Ectodermal cell (in vitro differentiated cells): ENCODE data around the gene ISL2.
"Not testable (repeated sequence)": the region's sequence is repeated elsewhere in the genome, so short reads cannot be mapped to it uniquely, and the experiment has no call there.

Experiments
- H3K27ac ChIP-seq: 2 replicates; pipeline ENCODE4 v1.7.0; 2013; ENCODE audit warnings: mild to moderate bottlenecking, low read depth, low read length; ENCODE audit not compliant: insufficient read depth, poor library complexity, severe bottlenecking
- H3K27me3 ChIP-seq: 2 replicates; pipeline ENCODE4 v1.7.0; 2013; ENCODE audit warnings: mild to moderate bottlenecking, low read length; ENCODE audit not compliant: insufficient read depth, control insufficient read depth, poor library complexity, severe bottlenecking
- H3K36me3 ChIP-seq: one replicate; pipeline ENCODE4 v1.7.0; 2013; ENCODE audit warnings: low read length; ENCODE audit not compliant: control insufficient read depth, insufficient read depth
- H3K4me1 ChIP-seq: one replicate; pipeline ENCODE4 v1.7.0; 2013; ENCODE audit warnings: low read length; ENCODE audit not compliant: control insufficient read depth, insufficient read depth
- H3K4me3 ChIP-seq: 2 replicates; pipeline ENCODE4 v1.7.0; 2013; ENCODE audit warnings: low read depth, low read length, control low read depth; ENCODE audit not compliant: insufficient read depth
- H3K9me3 ChIP-seq: 2 replicates; pipeline ENCODE4 v1.7.0; 2013; ENCODE audit warnings: mild to moderate bottlenecking, low read length, moderate library complexity; ENCODE audit not compliant: control insufficient read depth
- WGBS, 2 experiments: methylation state at CpG; one replicate each; pipeline ENCODE4 v1.1.7; 2013; ENCODE audit warnings: missing lambda C conversion rate in 2 of 2; 5-methylcytosine and 5-hydroxymethylcytosine counted together

Gene ISL2

GRCh38 chr15:76310475-76311099 is 26.0 kb upstream of the ISL2 start:
- Histone ChIP-seq H3K27me3 (no peaks in the 10 kb centered on the region), H3K36me3 (no peaks in the 10 kb centered on the region), H3K4me3 (peak overlapping the region; percentile 68), H3K4me1 (no peaks in the 10 kb centered on the region), H3K27ac (no peak overlapping the region), H3K9me3 (no peaks in the 10 kb centered on the region)
- WGBS, 2 experiments = 8 to 12% methylated on average over 16 of the region's 16 CpGs

GRCh38 chr15:76311100-76311953 is 25.2 kb upstream of the ISL2 start, which contains the start of gene ETFA:
Gene ETFA, minus strand, starts transcription at chr15:76311469. Its CDS starts 81 bp downstream, at chr15:76311388.
- H3K27ac ChIP-seq = peak within 1 kb of the TSS; percentile 73
- peak within 1 kb of the TSS; percentile 68 for H3K4me3 ChIP-seq
- H3K27me3 ChIP-seq = no peaks in the 10 kb centered on the region
- H3K4me1 ChIP-seq = no peaks in the 10 kb centered on the region
- no peaks in the 10 kb centered on the region for H3K9me3 ChIP-seq
- no peaks in the 10 kb centered on the region for H3K36me3 ChIP-seq
- WGBS, 2 experiments = 6 to 7% methylated on average over 60 of the region's 60 CpGs

DNA sequence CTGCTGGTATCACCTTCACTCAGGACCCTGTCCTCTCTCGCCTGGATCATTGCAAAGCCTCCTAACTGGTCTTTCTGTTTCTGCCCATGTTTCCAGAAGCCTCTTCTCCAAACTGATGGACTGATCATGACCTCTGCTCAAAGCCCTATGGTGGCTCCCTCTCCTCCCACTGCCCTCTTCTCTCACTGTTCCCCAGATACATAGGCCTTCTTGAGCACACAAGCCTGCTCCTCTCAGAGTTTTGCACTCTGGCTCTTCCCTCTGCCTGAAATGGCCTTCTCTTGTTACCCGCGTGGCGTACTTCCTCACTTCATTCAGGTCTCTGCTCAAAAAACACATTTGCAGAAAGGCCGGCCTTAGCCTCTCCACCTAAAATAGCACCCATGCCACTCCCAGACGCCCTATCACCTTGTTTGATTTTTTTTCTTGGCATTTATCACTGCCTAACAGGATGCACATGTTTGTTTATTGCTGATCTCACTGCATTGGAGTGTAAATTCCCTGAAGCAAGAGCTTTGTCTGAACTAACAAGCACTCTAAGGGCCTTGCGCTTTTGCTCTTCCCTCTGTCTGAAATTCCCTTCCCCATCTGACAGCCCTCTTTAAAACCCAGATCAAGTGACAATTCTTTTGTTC is 23.9 kb upstream of the ISL2 start:
- Histone ChIP-seq H3K4me3 (no peak overlapping the region), H3K27me3 (no peaks in the 10 kb centered on the region), H3K9me3 (no peaks in the 10 kb centered on the region), H3K4me1 (no peaks in the 10 kb centered on the region), H3K27ac (no peak overlapping the region), H3K36me3 (no peaks in the 10 kb centered on the region)
- 82 to 85% methylated on average over 7 of the region's 7 CpGs for WGBS, 2 experiments

DNA sequence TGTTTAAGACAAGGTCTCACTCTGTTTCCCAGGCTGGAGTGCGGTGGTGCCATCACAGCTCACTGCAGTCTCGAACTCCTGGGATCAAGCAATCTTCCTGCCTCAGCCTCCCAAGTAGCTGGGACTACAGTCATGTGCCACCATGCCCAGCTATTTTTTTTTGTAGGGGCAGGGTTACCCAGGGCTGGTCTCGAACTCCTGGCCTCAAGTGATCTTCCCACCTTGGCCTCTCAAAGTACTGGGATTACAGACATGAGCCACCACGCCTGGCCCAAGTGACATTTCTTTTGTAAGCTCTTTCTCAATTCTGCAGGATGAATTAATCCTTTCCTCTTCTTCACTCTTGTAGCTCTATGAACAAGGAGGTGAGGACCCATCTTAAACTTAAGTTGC is 23.4 kb upstream of the ISL2 start:
- H3K27ac ChIP-seq, H3K36me3 ChIP-seq, H3K4me1 ChIP-seq, H3K9me3 ChIP-seq, H3K4me3 ChIP-seq, H3K27me3 ChIP-seq: not testable (repeated sequence)
- 88 to 92% methylated on average over 4 of the region's 4 CpGs for WGBS, 2 experiments

DNA sequence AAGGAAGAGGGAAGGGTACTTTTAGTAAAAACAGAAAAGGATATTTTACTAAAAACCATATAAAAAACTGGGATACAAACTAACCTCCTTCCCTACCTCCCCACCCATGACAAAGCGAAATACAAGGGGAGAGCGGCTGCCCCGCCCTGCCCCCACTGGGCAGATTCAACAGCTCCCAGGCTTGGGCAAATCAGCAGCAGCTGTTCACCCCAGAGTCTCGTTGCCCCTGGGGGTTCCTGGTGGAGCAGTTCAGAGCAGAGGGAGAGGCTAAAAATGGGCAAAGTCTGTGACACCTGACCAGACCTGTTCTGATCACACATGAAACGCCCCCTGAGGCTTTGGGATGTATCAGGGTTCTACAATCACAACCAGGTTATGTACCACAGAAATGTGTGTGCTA is 22.8 kb upstream of the ISL2 start:
- H3K27ac ChIP-seq = no peak overlapping the region
- WGBS, 2 experiments = 76 to 85% methylated on average over 5 of the region's 5 CpGs
- H3K4me3 ChIP-seq = no peak overlapping the region
- no peaks in the 10 kb centered on the region for H3K4me1 ChIP-seq
- no peaks in the 10 kb centered on the region for H3K36me3 ChIP-seq
- H3K27me3 ChIP-seq = no peaks in the 10 kb centered on the region
- no peaks in the 10 kb centered on the region for H3K9me3 ChIP-seq

- H3K4me1 ChIP-seq = peaks cover 9% of the 10 kb centered on the region
- 88 to 91% methylated on average over 6 of the region's 6 CpGs for WGBS, 2 experiments
- no peaks in the 10 kb centered on the region for H3K36me3 ChIP-seq
- H3K4me3 ChIP-seq = no peak overlapping the region
- H3K9me3 ChIP-seq = no peaks in the 10 kb centered on the region
- no peaks in the 10 kb centered on the region for H3K27me3 ChIP-seq
- H3K27ac ChIP-seq = no peak overlapping the region
Observed at GRCh38 chr15:76320012-76320411, 16.6 kb upstream of the ISL2 start.

DNA sequence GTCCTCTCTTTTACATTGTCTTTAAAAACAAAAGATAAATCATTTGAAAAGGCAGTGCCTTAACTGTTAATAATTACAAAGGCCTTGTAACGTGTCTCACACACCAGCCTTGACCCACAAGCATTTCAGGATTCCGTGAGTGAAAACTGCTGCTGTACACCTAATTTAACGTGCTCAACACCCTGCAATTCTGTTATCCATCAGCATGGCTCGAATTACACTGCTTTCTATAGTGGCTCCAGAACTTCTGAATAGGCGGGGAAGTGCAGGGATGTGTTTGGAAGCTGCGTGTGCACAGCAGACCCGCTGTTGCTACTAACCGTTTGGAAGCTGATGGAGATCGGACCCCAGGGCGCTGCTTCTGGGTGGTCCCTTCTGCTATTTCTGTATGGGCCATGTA is 15.4 kb upstream of the ISL2 start:
- WGBS, 2 experiments = 69 to 74% methylated on average over 10 of the region's 10 CpGs
- Histone ChIP-seq H3K27ac (no peak overlapping the region), H3K27me3 (no peaks in the 10 kb centered on the region), H3K36me3 (no peaks in the 10 kb centered on the region), H3K9me3 (no peaks in the 10 kb centered on the region), H3K4me3 (no peak overlapping the region), H3K4me1 (peaks cover 9% of the 10 kb centered on the region)

DNA sequence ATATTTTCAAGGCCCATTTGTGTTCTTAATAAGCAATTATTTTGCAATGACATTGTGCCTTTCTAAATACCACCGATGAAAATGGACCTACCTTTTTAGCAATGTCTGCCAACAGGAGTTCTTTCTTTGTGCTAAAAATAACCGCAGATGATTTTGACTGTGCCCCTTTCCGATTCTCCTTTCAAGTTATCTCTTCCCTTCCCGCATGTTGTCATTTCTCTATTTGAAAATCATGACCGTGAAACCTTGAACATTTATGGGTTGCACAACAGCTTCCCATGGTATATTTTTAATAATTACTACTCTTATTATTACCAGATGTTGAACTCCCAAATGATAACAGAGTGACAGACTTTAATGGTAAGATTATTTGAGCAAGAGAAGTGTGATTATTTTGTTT is 15.0 kb upstream of the ISL2 start:
- H3K9me3 ChIP-seq = no peaks in the 10 kb centered on the region
- H3K27ac ChIP-seq = no peak overlapping the region
- H3K4me3 ChIP-seq = no peak overlapping the region
- H3K4me1 ChIP-seq = peaks cover 9% of the 10 kb centered on the region
- H3K36me3 ChIP-seq = no peaks in the 10 kb centered on the region
- H3K27me3 ChIP-seq = no peaks in the 10 kb centered on the region
- 97 to 98% methylated on average over 4 to 5 of the region's 5 CpGs for WGBS, 2 experiments

DNA sequence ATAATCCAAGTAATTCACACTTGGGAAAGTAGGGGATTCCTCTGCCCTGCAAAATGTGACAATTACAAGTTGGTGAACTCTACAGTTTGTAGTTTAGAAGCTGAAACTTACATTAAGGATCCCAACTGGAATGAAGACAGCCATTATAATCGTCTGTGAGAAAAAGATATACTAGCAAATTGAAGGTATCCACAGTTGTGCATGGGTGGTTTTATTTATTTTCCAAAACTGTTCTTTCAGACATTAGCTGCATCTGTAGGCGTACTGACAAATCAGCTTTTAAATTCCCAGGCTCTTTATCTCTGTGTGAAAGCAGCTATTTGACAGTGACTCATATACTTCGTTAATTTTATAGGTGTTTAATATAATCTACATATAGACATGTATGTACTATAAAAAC is 12.5 kb upstream of the ISL2 start:
- Histone ChIP-seq H3K27me3 (no peaks in the 10 kb centered on the region), H3K4me3 (no peak overlapping the region), H3K36me3 (no peaks in the 10 kb centered on the region), H3K4me1 (peaks cover 9% of the 10 kb centered on the region), H3K27ac (no peak overlapping the region), H3K9me3 (no peaks in the 10 kb centered on the region)
- WGBS, 2 experiments = 92 to 100% methylated on average over 2 of the region's 3 CpGs

DNA sequence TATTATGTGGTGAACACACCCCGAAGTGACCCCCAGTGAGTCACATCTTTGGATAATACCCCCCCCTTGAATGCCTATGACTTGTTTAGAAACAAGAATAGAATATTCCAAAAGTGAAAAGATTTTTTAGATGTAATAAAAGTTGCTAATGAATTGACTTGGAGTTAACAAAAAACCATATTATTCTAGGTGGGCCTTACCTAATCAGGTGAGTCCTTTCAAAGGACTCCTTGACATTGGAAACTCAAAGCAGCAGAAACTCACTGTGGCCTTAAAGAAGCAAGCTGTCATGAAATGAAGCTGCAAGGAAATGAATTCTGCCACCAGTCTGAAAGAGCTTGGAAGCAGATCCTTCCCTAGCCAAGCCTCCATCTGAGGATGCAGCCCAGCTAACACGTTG is 10.9 kb upstream of the ISL2 start:
- peaks cover 9% of the 10 kb centered on the region for H3K4me1 ChIP-seq
- WGBS, 2 experiments = 78 to 90% methylated on average over 2 of the region's 2 CpGs
- no peak overlapping the region for H3K4me3 ChIP-seq
- H3K27me3 ChIP-seq = no peaks in the 10 kb centered on the region
- H3K27ac ChIP-seq = no peak overlapping the region
- no peaks in the 10 kb centered on the region for H3K9me3 ChIP-seq
- no peaks in the 10 kb centered on the region for H3K36me3 ChIP-seq
